T-cell (primary cell): ENCODE data around the gene KAZN. TPM values are rescaled to one million over a fixed set of nuclear protein-coding genes. Genes with fewer than 3 reads are reported as not detected.

Experiments
- ATAC-seq, 4 experiments: fragments of 200-7000 bp in 3 of 4; fragments of 150-1000 bp in 1 of 4; cut with Tn5 transposase; replicated peaks in 1 of 4; 1 replicate in 3 of 4; 2 replicates in 1 of 4; pipeline ENCODE4 v1.10.0; 2021; ENCODE audit warnings: moderate library complexity in 3 of 4, mild to moderate bottlenecking in 2 of 4, moderate number of reproducible peaks in 1 of 4
- CTCF ChIA-PET, 2 donors: fragments of 300-600 bp; sonication (Branson Sonifier 250); formaldehyde crosslinking; loops; one replicate each; lab custom pipeline; 2022; ENCODE audit warnings: antibody characterized with exemption in 2 of 2; lab: Charles Lee
- POLR2A ChIA-PET, 2 donors: fragments of 300-600 bp; sonication (Branson Sonifier 250); formaldehyde crosslinking; loops; one replicate each; lab custom pipeline; 2022; ENCODE audit warnings: antibody characterized with exemption in 2 of 2; lab: Charles Lee
- DNase-seq, 35 experiments: peaks; one replicate each; pipeline versions ENCODE4 v3.0.0 to v3.0.0-alpha.2; 2013 to 2023
- H3K27ac ChIP-seq: one replicate; pipeline ENCODE4 v1.5.1; 2013; ENCODE audit warnings: low read length
- H3K27me3 ChIP-seq, 2 experiments: replicated peaks in 1 of 2; 1 replicate in 1 of 2; 2 replicates in 1 of 2; pipeline versions ENCODE4 v1.6.1 to v1.7.0; 2013; ENCODE audit warnings: low read length in 1 of 2, mixed read lengths in 1 of 2; ENCODE audit not compliant: control insufficient read depth in 2 of 2, insufficient read depth in 2 of 2; ENCODE audit errors: extremely low read depth in 1 of 2
- H3K36me3 ChIP-seq, 2 donors: 1 replicate in 1 of 2; 2 replicates in 1 of 2; pipeline versions ENCODE4 v1.6.1 to v1.7.0; 2013; ENCODE audit warnings: low read length in 1 of 2; ENCODE audit not compliant: control insufficient read depth in 2 of 2, insufficient read depth in 1 of 2; ENCODE audit errors: extremely low read depth in 1 of 2
- H3K4me1 ChIP-seq, 2 experiments: 1 replicate in 1 of 2; 2 replicates in 1 of 2; pipeline versions ENCODE4 v1.6.1 to v1.7.0; 2013; ENCODE audit warnings: low read length in 2 of 2, mixed read lengths in 1 of 2; ENCODE audit not compliant: insufficient read depth in 2 of 2, control insufficient read depth in 1 of 2; ENCODE audit errors: extremely low read depth in 1 of 2
- H3K4me3 ChIP-seq, 2 donors: 1 replicate in 1 of 2; 2 replicates in 1 of 2; pipeline versions ENCODE4 v1.5.1 to v1.7.0; 2013; ENCODE audit warnings: mild to moderate bottlenecking in 2 of 2, low read length in 1 of 2, moderate library complexity in 1 of 2; ENCODE audit not compliant: control insufficient read depth in 1 of 2; ENCODE audit errors: extremely low read depth in 1 of 2
- H3K9me3 ChIP-seq: 2 replicates; pipeline ENCODE4 v1.7.0; 2013
- H3K27ac Mint-ChIP-seq, 2 donors: one replicate each; pipeline ENCODE4 v1.8.0; 2020 to 2021; ENCODE audit warnings: mild to moderate bottlenecking in 2 of 2, mixed read lengths in 2 of 2
- H3K27me3 Mint-ChIP-seq, 2 donors: one replicate each; pipeline ENCODE4 v1.8.0; 2021 to 2022; ENCODE audit warnings: mixed read lengths in 2 of 2
- H3K36me3 Mint-ChIP-seq: one replicate; pipeline ENCODE4 v1.8.0; 2021; ENCODE audit warnings: mixed read lengths
- H3K4me1 Mint-ChIP-seq, 3 donors: one replicate each; pipeline ENCODE4 v1.8.0; 2020 to 2022; ENCODE audit warnings: mixed read lengths in 3 of 3, mild to moderate bottlenecking in 1 of 3
- H3K4me3 Mint-ChIP-seq, 3 donors: one replicate each; pipeline ENCODE4 v1.8.0; 2020 to 2022; ENCODE audit warnings: mild to moderate bottlenecking in 3 of 3, mixed read lengths in 3 of 3, moderate library complexity in 3 of 3
- H3K9me3 Mint-ChIP-seq, 3 donors: one replicate each; pipeline ENCODE4 v1.8.0; 2020 to 2022; ENCODE audit warnings: mixed read lengths in 3 of 3
- WGBS: methylation state at CpG from one replicate; pipeline ENCODE4 v1.1.5; 2013; ENCODE audit warnings: missing lambda C conversion rate; ENCODE audit not compliant: insufficient coverage; 5-methylcytosine and 5-hydroxymethylcytosine counted together
- total RNA-seq, 35 experiments: library from RNA in 6 of 35; stranded (reverse) in 6 of 35; fragments of 120-200 nt in 1 of 35; gene quantifications; one replicate each; pipeline versions ENCODE4 v1.2.1 to v1.2.4 and lab custom pipeline; 2013 to 2026

Gene KAZN
- total RNA-seq, 5 donors from 2014 or later (not counting 1 experiment from before 2014, with no cell fraction given): 0.18 to 0.58 (median 0.30) TPM

GRCh38 chr1:14878951-14879350, 280.5 kb downstream of the KAZN start:
- WGBS: 80% methylated on average over 1 of the region's 6 CpGs
- H3K4me1 Mint-ChIP-seq: peaks cover 0 to 3% (median 0%) of the 10 kb centered on the region in 3 donors
- Histone ChIP-seq H3K36me3 (no peaks in the 10 kb centered on the region), H3K4me3 (no peak overlapping the region), H3K27me3 (no peaks in the 10 kb centered on the region), H3K27ac (no peak overlapping the region), H3K4me1 (no peaks in the 10 kb centered on the region), H3K9me3 (no peaks in the 10 kb centered on the region)
- no peak for DNase-seq
- no peak for ATAC-seq
- H3K27me3 Mint-ChIP-seq: peaks cover 3 to 10% of the 10 kb centered on the region in 2 donors
- H3K27ac Mint-ChIP-seq: no peak overlapping the region
- H3K4me3 Mint-ChIP-seq: no peak overlapping the region
- ChIA-PET POLR2A (no interaction called here), CTCF (no interaction called here)
- no peaks in the 10 kb centered on the region for H3K9me3 Mint-ChIP-seq
- H3K36me3 Mint-ChIP-seq: no peaks in the 10 kb centered on the region

GRCh38 chr1:14880456-14881316, 282.2 kb downstream of the KAZN start:
- Histone ChIP-seq H3K4me1 (no peaks in the 10 kb centered on the region), H3K27me3 (peaks cover 0 to 3% of the 10 kb centered on the region in 2 experiments), H3K36me3 (no peaks in the 10 kb centered on the region), H3K4me3 (no peak overlapping the region), H3K9me3 (no peaks in the 10 kb centered on the region), H3K27ac (no peak overlapping the region)
- DNase-seq (no peak), ATAC-seq (no peak)
- no peaks in the 10 kb centered on the region for H3K36me3 Mint-ChIP-seq
- WGBS: 68% methylated on average over 6 of the region's 7 CpGs
- peaks cover 2 to 12% of the 10 kb centered on the region in 2 donors for H3K27me3 Mint-ChIP-seq
- peaks cover 0 to 3% (median 0%) of the 10 kb centered on the region in 3 donors for H3K4me1 Mint-ChIP-seq
- ChIA-PET POLR2A (no interaction called here), CTCF (no interaction called here)
- H3K27ac Mint-ChIP-seq: no peak overlapping the region
- no peak overlapping the region for H3K4me3 Mint-ChIP-seq
- H3K9me3 Mint-ChIP-seq: no peaks in the 10 kb centered on the region

- Mint-ChIP-seq H3K27ac (no peak overlapping the region), H3K4me3 (no peak overlapping the region), H3K36me3 (no peaks in the 10 kb centered on the region), H3K4me1 (peaks cover 0 to 3% (median 0%) of the 10 kb centered on the region in 3 donors), H3K27me3 (peaks cover 0 to 10% of the 10 kb centered on the region in 2 donors), H3K9me3 (no peaks in the 10 kb centered on the region)
- WGBS: 65% methylated on average over 4 of the region's 9 CpGs
- no peak for ATAC-seq
- Histone ChIP-seq H3K9me3 (no peaks in the 10 kb centered on the region), H3K36me3 (no peaks in the 10 kb centered on the region), H3K4me3 (no peak overlapping the region), H3K27me3 (peaks cover 0 to 3% of the 10 kb centered on the region in 2 experiments), H3K27ac (no peak overlapping the region), H3K4me1 (no peaks in the 10 kb centered on the region)
- ChIA-PET POLR2A (no interaction called here), CTCF (no interaction called here)
- no peak for DNase-seq
These were observed 283.5 kb downstream of the KAZN start for GRCh38 chr1:14881775-14882672.

- Histone ChIP-seq H3K27me3 (peaks cover 0 to 3% of the 10 kb centered on the region in 2 experiments), H3K27ac (no peak overlapping the region), H3K36me3 (no peaks in the 10 kb centered on the region), H3K9me3 (no peaks in the 10 kb centered on the region), H3K4me3 (no peak overlapping the region), H3K4me1 (no peaks in the 10 kb centered on the region)
- Mint-ChIP-seq H3K4me1 (peaks cover 0 to 3% (median 0%) of the 10 kb centered on the region in 3 donors), H3K27me3 (peaks cover 0 to 10% of the 10 kb centered on the region in 2 donors), H3K27ac (no peak overlapping the region), H3K36me3 (no peaks in the 10 kb centered on the region), H3K4me3 (no peak overlapping the region), H3K9me3 (no peaks in the 10 kb centered on the region)
- ChIA-PET CTCF (no interaction called here), POLR2A (no interaction called here)
- ATAC-seq (no peak), DNase-seq (no peak)
- WGBS: 58% methylated on average over 11 of the region's 15 CpGs
These were observed 286.2 kb downstream of the KAZN start for GRCh38 chr1:14884614-14885175.

GRCh38 chr1:14887044-14887566, 288.6 kb downstream of the KAZN start:
- ATAC-seq: no peak
- peaks cover 0 to 6% of the 10 kb centered on the region in 2 experiments for H3K27me3 ChIP-seq
- ChIA-PET CTCF (interaction anchor here in 1 of 2 donors (0.7 kb wide), 1 partner anchor 16 kb away, joined by 4 read pairs; no protein-coding TSS in a partner anchor), POLR2A (no interaction called here)
- WGBS: 100% methylated on average over 3 of the region's 5 CpGs
- H3K4me3 Mint-ChIP-seq: no peak overlapping the region
- H3K36me3 ChIP-seq: no peaks in the 10 kb centered on the region
- H3K27ac Mint-ChIP-seq: no peak overlapping the region
- H3K27me3 Mint-ChIP-seq: peaks cover 0 to 13% of the 10 kb centered on the region in 2 donors
- no peaks in the 10 kb centered on the region for H3K4me1 Mint-ChIP-seq
- H3K9me3 ChIP-seq: no peaks in the 10 kb centered on the region
- H3K9me3 Mint-ChIP-seq: no peaks in the 10 kb centered on the region
- H3K27ac ChIP-seq: no peak overlapping the region
- no peaks in the 10 kb centered on the region for H3K36me3 Mint-ChIP-seq
- no peak for DNase-seq
- no peak overlapping the region for H3K4me3 ChIP-seq
- H3K4me1 ChIP-seq: no peaks in the 10 kb centered on the region
